Neural cell (in vitro differentiated cells): ENCODE measurements around the gene MAML3.

Experiments used
- EP300 ChIP-seq: fragments of 450-650 bp; conservative IDR thresholded peaks from 2 replicates; pipeline ENCODE4 v1.6.1; 2014; ENCODE audit warnings: antibody characterized with exemption, mild to moderate bottlenecking, moderate library complexity; ENCODE audit not compliant: poor library complexity, severe bottlenecking
- EZH2 ChIP-seq: fragments of 200-600, 300-800 bp; shearing (Covaris generic), sonication (generic); IDR thresholded peaks from 2 replicates; pipeline ENCODE4 v1.6.1; 2014; ENCODE audit warnings: antibody characterized with exemption, low read length, borderline replicate concordance, mild to moderate bottlenecking; ENCODE audit not compliant: insufficient read depth, poor library complexity, severe bottlenecking
- REST ChIP-seq: IDR thresholded peaks from 2 replicates; pipeline ENCODE4 v1.6.1; 2012; ENCODE audit warnings: borderline replicate concordance
- TF ChIP-seq, protein P1 (sequence below): fragments of 450-650 bp; IDR thresholded peaks from 2 replicates; pipeline ENCODE4 v1.5.1; 2014; ENCODE audit warnings: antibody characterized with exemption, mild to moderate bottlenecking, moderate library complexity; ENCODE audit not compliant: poor library complexity, severe bottlenecking

GRCh38 chr4:140003876-140004548 lies 150.0 kb downstream of the MAML3 start:
- TF ChIP-seq, protein P1, sequence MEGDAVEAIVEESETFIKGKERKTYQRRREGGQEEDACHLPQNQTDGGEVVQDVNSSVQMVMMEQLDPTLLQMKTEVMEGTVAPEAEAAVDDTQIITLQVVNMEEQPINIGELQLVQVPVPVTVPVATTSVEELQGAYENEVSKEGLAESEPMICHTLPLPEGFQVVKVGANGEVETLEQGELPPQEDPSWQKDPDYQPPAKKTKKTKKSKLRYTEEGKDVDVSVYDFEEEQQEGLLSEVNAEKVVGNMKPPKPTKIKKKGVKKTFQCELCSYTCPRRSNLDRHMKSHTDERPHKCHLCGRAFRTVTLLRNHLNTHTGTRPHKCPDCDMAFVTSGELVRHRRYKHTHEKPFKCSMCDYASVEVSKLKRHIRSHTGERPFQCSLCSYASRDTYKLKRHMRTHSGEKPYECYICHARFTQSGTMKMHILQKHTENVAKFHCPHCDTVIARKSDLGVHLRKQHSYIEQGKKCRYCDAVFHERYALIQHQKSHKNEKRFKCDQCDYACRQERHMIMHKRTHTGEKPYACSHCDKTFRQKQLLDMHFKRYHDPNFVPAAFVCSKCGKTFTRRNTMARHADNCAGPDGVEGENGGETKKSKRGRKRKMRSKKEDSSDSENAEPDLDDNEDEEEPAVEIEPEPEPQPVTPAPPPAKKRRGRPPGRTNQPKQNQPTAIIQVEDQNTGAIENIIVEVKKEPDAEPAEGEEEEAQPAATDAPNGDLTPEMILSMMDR = no peak
- TF ChIP-seq EP300 (no peak), EZH2 (no peak), REST (peak; percentile 75)
